Lung (tissue), 12 donors: ENCODE measurements around the gene PHEX. TPM values are rescaled to one million over a fixed set of nuclear protein-coding genes. Genes with fewer than 3 reads are reported as not detected.

Experiments
- ATAC-seq: fragments of 200-7000 bp; cut with Tn5 transposase; one replicate; pipeline ENCODE4 v1.9.1; 2020; ENCODE audit warnings: moderate number of reproducible peaks; ENCODE audit not compliant: insufficient read depth, low FRiP score
- DNase-seq, 3 donors: peaks; one replicate each; pipeline ENCODE4 v3.0.0-alpha.2; 2013 to 2017
- H3K27ac ChIP-seq, 2 donors: one replicate each; pipeline ENCODE4 v1.5.1; 2013; ENCODE audit warnings: mild to moderate bottlenecking in 2 of 2, moderate library complexity in 2 of 2, control low read depth in 1 of 2, inconsistent platforms in 1 of 2, low read depth in 1 of 2, low read length in 1 of 2
- H3K27me3 ChIP-seq, 3 donors: one replicate each; pipeline ENCODE4 v1.5.1; 2013; ENCODE audit warnings: low read length in 2 of 3; ENCODE audit not compliant: control insufficient read depth in 3 of 3, insufficient read depth in 3 of 3
- H3K36me3 ChIP-seq, 4 donors: one replicate each; pipeline ENCODE4 v1.5.1; 2013; ENCODE audit warnings: low read length in 4 of 4, mild to moderate bottlenecking in 1 of 4, moderate library complexity in 1 of 4; ENCODE audit not compliant: control insufficient read depth in 4 of 4, insufficient read depth in 4 of 4
- H3K4me1 ChIP-seq, 5 donors: one replicate each; pipeline ENCODE4 v1.5.1; 2013; ENCODE audit warnings: low read length in 5 of 5, mild to moderate bottlenecking in 2 of 5, moderate library complexity in 1 of 5; ENCODE audit not compliant: control insufficient read depth in 5 of 5, insufficient read depth in 5 of 5
- H3K4me3 ChIP-seq: one replicate; pipeline ENCODE4 v1.5.1; 2013; ENCODE audit warnings: mild to moderate bottlenecking, control low read depth, moderate library complexity
- H3K9ac ChIP-seq, 2 donors: one replicate each; pipeline ENCODE4 v1.5.1; 2013; ENCODE audit warnings: low read length in 2 of 2, control low read depth in 1 of 2; ENCODE audit not compliant: insufficient read depth in 1 of 2
- H3K9me3 ChIP-seq, 4 donors: one replicate each; pipeline ENCODE4 v1.5.1; 2013; ENCODE audit warnings: low read length in 3 of 4, mild to moderate bottlenecking in 1 of 4, moderate library complexity in 1 of 4; ENCODE audit not compliant: control insufficient read depth in 4 of 4, insufficient read depth in 3 of 4
- WGBS, 2 donors: extraction: QIAGEN DNeasy Blood & Tissue Kit; methylation state at CpG; one replicate each; pipeline ENCODE4 v1.1.7; 2013; 5-methylcytosine and 5-hydroxymethylcytosine counted together
- polyA plus RNA-seq, 2 donors: library from polyadenylated mRNA; stranded (reverse); fragments of 200-250 nt; gene quantifications; one replicate each; pipeline ENCODE4 v1.2.1, GENCODE V29; 2013
- total RNA-seq, 2 donors: library from RNA; depleted of rRNA in 1 of 2; stranded (reverse); fragments of >200 nt in 1 of 2; gene quantifications; one replicate each; pipeline ENCODE4 v1.2.1, GENCODE V29; 2014 to 2021
- TF ChIP-seq, protein P1 (sequence below): IDR thresholded peaks from 2 replicates; pipeline ENCODE4 v1.5.1; 2012; ENCODE audit warnings: mild to moderate bottlenecking; ENCODE audit errors: control extremely low read depth, extremely low read depth
- donor health status: control.
- donor health status: control.
- donor health status: Bipolar disorder and iron deficiency.
- donor health status: healthy.
- donor health status: DM: yes; HTN: yes; CAD: no.

The PHEX gene
- total and polyA plus RNA-seq, 4 donors = 0.59 to 15.4 (median 3.8) TPM

DNA sequence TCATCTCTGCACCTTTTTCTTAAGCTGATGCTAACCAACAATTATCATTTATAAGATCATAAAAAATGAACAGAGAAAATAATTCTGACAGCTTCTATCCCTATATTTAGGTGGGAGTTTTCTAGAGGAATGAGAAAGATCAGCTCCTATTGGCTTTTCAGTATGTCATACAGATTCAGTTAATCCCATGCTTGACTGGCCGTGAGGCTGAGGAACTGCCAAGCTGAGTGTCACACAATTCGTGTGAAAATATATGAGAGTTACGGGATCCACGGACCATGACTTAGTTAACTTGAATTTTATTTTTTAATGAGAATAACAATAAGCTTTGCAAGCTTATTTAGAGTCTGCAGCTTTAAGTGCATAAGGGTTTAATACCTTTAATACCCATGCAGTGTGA, 37.5 kb downstream of the PHEX start:
- Histone ChIP-seq H3K9ac (no peak overlapping the region), H3K9me3 (peaks cover 0 to 3% (median 0%) of the 10 kb centered on the region in 4 donors), H3K27ac (no peak overlapping the region), H3K4me3 (no peak overlapping the region), H3K27me3 (peaks cover 0 to 4% (median 0%) of the 10 kb centered on the region in 3 donors), H3K36me3 (no peaks in the 10 kb centered on the region), H3K4me1 (no peaks in the 10 kb centered on the region)
- ATAC-seq (no peak), DNase-seq (no peak)
- TF ChIP-seq, protein P1, sequence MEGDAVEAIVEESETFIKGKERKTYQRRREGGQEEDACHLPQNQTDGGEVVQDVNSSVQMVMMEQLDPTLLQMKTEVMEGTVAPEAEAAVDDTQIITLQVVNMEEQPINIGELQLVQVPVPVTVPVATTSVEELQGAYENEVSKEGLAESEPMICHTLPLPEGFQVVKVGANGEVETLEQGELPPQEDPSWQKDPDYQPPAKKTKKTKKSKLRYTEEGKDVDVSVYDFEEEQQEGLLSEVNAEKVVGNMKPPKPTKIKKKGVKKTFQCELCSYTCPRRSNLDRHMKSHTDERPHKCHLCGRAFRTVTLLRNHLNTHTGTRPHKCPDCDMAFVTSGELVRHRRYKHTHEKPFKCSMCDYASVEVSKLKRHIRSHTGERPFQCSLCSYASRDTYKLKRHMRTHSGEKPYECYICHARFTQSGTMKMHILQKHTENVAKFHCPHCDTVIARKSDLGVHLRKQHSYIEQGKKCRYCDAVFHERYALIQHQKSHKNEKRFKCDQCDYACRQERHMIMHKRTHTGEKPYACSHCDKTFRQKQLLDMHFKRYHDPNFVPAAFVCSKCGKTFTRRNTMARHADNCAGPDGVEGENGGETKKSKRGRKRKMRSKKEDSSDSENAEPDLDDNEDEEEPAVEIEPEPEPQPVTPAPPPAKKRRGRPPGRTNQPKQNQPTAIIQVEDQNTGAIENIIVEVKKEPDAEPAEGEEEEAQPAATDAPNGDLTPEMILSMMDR = no peak
- 84 to 86% methylated on average over 4 of the region's 4 CpGs for WGBS, 2 donors

- no peak overlapping the region for H3K27ac ChIP-seq
- no peak overlapping the region for H3K4me3 ChIP-seq
- H3K9me3 ChIP-seq = no peaks in the 10 kb centered on the region
- H3K27me3 ChIP-seq = peaks cover 0 to 3% (median 3%) of the 10 kb centered on the region in 3 donors
- no peak overlapping the region for H3K9ac ChIP-seq
- TF ChIP-seq, protein P1 = no peak
- ATAC-seq = no peak
- H3K36me3 ChIP-seq = no peaks in the 10 kb centered on the region
- 85 to 90% methylated on average over 2 of the region's 2 CpGs for WGBS, 2 donors
- no peaks in the 10 kb centered on the region for H3K4me1 ChIP-seq
- DNase-seq = no peak
Observed at GRCh38 chrX:22073928-22074327, 41.8 kb downstream of the PHEX start.

DNA sequence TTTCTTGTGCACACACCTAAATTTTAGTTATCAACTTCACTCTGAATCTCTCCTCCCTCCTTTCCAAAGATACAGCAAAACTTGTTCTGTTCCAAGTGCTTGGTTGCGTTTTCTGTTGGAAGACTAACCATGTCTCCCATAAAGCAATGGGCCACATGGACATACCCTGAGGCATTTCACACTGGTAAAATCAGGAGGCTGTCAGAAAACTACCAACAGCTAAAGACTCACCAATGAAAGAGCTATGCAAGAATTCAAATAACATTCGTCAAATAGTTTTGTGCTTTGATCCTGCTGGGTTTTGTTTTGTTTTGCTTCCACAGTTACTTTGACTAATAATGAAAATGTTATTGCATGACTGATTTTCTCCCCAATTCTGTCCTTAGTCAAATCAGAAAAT, 46.0 kb downstream of the PHEX start:
- 74 to 94% methylated on average over 2 of the region's 2 CpGs for WGBS, 2 donors
- TF ChIP-seq, protein P1 = no peak
- no peak for ATAC-seq

DNA sequence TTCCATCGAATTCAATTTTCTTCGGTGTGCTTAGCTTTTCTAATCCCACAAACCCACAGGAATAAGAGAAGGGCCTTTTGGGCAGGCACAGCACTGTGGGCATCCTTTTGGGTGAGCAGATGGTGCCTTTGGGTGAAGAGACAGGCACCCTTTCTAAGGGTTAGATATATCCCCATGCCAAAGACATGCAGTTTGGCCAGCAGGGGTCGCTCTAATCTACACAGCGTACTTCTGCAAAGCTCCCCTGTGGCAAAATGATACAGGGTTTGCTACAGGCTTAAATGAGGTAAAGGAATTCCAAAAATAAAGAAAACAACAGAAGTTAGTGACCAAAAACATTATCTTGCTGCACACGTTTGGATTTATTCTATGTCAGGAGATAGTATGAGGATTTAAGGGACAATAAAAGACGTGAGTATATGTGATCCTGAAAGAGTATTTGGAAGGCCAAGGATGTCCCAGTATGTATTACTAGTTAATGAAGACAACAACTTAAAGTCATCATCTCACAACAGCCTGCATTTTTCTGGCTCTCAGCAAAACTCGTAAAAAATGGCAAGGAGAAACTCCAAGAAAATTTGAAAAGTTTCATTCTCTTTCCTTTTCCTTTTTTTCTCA, 49.5 kb downstream of the PHEX start:
- Histone ChIP-seq H3K27ac (no peak overlapping the region), H3K4me3 (no peak overlapping the region), H3K27me3 (peaks cover 0 to 3% (median 3%) of the 10 kb centered on the region in 3 donors), H3K4me1 (no peaks in the 10 kb centered on the region), H3K36me3 (no peaks in the 10 kb centered on the region), H3K9ac (no peak overlapping the region), H3K9me3 (no peaks in the 10 kb centered on the region)
- TF ChIP-seq, protein P1 = peak; percentile 15
- DNase-seq = peak in 1 of 3 donors; percentile 46
- 26 to 48% methylated on average over 7 of the region's 7 CpGs for WGBS, 2 donors
- ATAC-seq = no peak

More for the DNA sequence above, 46.0 kb downstream of the PHEX start:
- no peak overlapping the region for H3K9ac ChIP-seq
- H3K9me3 ChIP-seq = no peaks in the 10 kb centered on the region
- H3K36me3 ChIP-seq = no peaks in the 10 kb centered on the region
- H3K27ac ChIP-seq = no peak overlapping the region
- no peaks in the 10 kb centered on the region for H3K4me1 ChIP-seq
- no peak overlapping the region for H3K4me3 ChIP-seq
- no peak for DNase-seq
- H3K27me3 ChIP-seq = peaks cover 0 to 3% (median 3%) of the 10 kb centered on the region in 3 donors
